ENCODE data around the gene TPCN1.

TPCN1 gene

DNA sequence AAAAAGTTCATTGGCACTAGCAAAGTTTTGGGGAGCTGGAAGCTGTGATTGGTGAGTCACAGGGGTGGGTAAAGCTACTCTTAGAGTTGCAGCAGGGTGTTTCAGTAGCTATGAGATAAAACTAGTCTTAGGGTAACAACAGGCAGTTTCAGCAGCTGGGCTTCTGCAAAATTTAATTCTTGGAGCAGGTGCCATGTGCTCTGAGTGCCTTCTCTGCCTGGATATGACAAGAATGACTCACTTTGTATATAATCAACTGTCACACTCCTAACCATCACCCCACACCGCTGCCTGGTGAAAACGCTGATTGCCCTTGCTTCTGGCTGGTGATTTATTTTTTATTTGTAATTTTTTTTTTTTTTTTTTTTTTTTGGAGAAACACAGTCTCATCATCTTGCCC is 126.6 kb downstream of the TPCN1 start:
- no peak for DNase-seq

Data from fibroblast of skin of right biceps (primary cell).